GM19452 (cell line): ENCODE measurements around the gene MRPL50.

Experiments used
- ATAC-seq: cut with Tn5 transposase; IDR thresholded peaks from one replicate; pipeline ENCODE4 v1.9.1; 2021; ENCODE audit not compliant: unreplicated experiment

Gene MRPL50

DNA sequence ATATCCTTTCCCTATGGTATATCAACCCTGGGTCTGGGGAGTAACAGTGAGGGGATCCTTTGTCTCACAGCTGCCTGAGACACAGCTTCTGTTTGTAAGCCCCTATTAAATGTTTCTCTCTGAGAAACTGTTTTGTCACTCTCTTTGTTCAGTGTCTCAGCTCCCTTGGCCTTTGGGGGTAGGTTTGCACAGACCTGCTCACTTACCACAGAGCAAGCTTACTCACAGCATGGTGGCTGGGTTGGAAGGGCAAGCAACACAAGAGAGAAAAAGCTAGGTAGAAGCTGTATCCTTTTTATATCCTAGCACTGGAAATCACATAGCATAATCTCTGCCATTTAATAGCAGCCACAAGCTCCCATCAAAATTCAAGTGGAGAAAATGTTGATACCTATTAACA lies 18.1 kb downstream of the MRPL50 start:
- ATAC-seq: no peak

DNA sequence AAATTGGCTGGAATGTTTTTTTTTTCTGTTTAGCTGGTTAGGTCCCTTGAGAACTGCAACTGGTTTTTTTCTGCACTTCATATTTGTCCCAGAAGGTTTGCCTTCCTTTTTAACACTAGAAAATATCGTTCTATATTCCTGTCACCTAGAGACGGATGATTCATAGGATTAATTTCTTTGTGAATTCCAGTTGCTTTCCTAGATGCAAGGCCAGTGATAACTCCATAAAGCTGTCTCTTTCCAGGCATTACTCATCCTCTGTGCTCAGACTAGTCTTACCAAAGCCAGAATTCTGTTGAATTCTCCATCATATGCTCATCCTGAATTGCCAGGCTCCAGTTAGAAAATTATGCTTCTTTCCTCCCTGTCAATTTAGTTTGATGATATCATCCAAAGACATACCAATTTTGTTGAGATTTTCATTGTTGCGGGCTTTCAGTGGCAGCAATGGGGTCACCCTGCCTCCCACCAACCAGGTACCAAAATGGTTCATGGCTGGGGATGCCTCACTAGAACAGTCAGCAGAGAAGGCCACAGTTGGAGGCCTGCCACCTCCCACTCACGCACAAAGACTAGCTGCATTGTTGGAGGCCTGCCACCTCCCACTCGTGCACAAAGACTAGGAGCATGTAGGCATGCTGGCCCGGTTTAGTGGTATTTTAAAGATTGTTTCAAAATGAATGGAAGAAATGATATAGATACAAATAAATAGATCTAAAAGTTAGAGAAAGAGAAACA lies 22.1 kb downstream of the MRPL50 start:
- no peak for ATAC-seq

- no peak for ATAC-seq
Observed at GRCh38 chr9:101375546-101375945, 22.9 kb downstream of the MRPL50 start.

DNA sequence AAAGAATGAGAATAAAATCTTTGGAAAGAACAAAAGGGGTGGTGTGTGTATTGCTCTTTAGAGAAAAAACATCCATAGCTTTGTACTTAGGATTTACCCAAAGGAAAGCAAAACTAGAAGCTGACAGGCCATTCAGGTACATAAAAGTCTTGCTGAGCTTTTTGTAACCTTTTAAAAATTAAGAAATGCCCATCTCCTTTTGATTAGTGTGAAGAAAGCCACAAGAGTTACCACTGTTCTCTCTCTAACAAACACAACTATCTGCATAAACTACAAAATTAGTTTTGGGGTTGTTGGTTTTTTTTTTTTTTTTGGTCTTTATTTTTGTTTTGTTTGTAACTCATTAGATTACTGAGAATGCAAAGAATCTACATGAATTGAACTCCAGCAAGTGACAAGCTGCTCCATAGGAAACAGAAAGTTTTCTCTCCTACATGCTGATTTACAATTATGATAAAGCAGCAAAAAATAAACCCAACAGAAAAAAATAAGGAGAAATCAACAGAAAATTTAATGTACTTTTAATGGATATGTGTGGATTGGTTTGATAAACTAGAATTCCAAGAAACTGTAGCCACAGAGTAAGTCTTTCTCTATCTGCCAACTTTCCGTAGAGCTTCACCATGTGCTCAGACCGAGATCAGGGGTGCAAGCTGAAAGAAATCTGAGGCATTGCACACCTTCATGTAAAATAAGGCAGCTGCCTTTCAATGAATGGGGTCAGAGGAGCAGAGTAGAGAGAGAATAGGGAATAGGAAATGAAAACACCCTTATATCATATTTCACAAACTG lies 25.9 kb downstream of the MRPL50 start:
- no peak for ATAC-seq

DNA sequence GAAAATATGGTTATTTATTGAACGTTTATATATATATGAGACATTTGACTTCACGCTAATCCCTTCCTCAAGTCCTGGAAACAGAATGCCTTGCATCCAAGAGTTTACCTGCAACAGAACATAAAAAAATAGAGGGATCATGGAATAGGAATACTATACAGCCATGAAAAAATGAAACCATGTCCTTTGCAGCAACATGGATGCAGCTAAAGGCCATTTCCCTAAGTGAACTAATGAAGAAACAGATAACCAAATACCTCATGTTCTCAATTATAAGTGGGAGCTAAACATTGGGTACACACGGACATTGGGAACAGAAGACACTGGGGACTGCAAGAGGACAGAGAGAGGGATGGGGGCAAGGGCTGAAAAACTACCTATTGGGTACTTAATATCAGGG lies 26.6 kb downstream of the MRPL50 start:
- ATAC-seq: no peak

GRCh38 chr9:101369884-101370531 lies 28.4 kb downstream of the MRPL50 start:
- ATAC-seq: no peak

DNA sequence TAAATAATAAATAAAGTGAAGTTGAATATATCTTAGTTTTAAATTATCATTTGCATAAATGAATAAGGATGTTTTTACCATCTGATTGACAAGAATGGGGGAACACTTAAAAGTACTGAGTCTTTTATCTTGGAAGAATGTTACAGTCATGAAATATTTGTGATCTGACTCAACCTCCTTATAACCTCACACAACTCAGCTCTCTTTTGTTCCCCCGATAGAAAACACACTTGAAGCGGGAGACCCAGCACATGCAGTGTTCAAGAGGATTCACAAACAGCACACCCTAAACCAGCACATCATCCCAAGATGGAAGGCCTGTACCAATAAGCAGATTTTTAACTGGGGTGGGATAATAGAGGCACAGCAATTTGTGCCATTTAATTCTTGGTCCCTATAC lies 29.1 kb downstream of the MRPL50 start:
- ATAC-seq: no peak

DNA sequence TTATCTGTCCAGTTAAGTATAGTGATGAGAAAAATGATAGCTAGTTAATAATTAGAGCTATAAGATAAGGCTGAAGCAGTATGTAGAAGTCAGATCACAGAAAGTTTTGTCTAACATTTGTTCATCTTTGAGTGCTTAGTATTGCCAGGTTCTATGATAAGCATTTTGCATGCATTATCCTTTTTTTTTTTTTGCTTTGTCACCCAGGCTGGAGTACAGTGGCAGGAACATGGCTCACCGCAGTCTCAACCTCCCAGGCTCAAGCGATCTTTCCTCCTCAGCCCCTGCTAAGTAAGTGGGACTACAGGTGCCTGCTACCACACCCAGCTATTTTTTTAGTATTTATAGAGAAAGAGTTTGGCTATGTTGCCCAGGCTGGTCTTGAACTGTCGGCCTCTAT lies 31.1 kb downstream of the MRPL50 start:
- ATAC-seq: no peak

DNA sequence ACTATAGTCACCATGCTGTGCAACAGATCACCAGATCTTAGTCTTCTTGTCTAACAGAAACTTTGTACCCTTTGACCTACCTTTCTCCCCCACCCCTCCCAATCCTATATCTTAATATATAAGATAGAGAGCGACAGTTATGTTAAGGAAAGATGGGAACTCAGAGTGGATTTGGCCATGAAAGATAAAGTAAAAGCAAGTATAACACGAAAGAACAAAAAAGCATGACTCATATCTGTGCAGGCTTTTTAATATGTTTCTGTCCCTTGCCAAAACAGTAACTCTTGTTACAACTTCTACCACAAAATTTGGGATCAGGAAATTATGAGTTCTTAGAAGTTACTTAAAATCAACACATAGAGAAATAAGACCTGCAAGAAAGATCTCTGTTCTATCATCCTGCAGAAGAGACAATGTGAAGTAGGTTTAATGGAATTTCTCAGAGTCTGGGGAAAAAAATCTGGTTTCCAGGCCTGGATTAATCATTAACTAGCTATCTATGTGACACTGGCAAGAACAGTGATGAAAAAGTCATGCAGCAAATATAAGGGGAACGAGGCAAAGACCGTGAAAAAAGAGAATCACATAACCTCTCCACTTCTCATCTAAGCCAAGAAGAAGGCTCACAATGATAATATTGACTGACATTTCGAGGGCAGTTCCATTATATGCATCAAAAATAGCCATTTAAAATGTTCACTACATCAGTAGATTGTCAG lies 32.2 kb downstream of the MRPL50 start:
- ATAC-seq: no peak

DNA sequence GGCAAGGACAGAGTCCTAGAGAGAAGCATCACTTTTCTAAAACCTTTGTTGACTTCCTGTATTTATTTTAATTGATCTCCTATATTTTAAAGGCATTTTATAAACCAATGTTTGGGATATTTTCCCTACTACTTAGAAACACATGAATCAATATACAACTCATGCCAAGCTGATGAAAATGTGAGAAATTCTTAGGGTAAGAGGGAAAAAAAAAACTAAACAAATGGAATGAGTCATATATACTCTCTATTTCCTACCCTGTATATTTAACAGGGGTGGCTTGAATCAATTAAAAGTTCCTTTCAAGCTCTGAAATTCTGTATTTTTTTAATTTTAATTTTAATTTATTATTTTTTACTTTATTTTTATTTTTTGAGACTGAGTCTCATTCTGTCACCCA lies 33.2 kb downstream of the MRPL50 start:
- no peak for ATAC-seq

GRCh38 chr9:101362450-101362849 lies 36.0 kb downstream of the MRPL50 start:
- no peak for ATAC-seq

DNA sequence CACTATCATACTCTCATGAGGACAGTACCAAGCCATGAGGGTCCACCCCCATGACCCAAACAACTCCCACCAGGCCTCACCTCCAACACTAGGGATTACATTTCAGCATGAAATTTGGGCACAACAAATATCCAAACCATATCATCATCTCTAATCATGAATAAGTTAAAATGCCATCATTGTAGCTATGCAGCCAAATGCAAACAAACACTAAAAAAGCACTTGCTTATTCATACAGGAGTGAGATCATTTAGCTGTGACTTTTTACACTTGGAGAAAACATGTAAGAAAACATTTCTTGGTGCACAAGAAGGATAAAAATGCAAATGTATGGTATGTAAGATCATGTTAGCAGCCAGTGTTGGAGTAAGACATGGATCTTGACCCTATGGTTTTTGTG lies 37.8 kb downstream of the MRPL50 start:
- no peak for ATAC-seq

DNA sequence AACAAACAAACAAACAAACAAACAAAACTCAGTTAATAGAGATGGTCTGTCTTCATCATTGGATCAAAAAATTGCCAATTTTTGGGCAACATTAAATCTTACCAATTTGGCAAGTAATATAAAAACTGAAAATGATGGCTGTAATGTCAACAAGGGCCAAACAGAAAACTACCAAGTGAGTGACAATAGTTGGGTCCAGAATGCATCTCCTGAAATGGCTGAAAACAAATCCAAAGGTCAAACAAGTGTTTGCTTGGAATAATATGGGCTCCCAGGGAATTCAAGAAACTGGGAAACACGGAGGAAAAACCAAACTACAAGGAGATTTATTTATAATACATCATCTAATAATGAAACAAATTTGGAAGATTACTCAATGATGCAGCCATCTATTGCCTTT lies 38.7 kb downstream of the MRPL50 start:
- ATAC-seq: no peak

- no peak for ATAC-seq
Observed at GRCh38 chr9:101356619-101357018, 41.8 kb downstream of the MRPL50 start.

DNA sequence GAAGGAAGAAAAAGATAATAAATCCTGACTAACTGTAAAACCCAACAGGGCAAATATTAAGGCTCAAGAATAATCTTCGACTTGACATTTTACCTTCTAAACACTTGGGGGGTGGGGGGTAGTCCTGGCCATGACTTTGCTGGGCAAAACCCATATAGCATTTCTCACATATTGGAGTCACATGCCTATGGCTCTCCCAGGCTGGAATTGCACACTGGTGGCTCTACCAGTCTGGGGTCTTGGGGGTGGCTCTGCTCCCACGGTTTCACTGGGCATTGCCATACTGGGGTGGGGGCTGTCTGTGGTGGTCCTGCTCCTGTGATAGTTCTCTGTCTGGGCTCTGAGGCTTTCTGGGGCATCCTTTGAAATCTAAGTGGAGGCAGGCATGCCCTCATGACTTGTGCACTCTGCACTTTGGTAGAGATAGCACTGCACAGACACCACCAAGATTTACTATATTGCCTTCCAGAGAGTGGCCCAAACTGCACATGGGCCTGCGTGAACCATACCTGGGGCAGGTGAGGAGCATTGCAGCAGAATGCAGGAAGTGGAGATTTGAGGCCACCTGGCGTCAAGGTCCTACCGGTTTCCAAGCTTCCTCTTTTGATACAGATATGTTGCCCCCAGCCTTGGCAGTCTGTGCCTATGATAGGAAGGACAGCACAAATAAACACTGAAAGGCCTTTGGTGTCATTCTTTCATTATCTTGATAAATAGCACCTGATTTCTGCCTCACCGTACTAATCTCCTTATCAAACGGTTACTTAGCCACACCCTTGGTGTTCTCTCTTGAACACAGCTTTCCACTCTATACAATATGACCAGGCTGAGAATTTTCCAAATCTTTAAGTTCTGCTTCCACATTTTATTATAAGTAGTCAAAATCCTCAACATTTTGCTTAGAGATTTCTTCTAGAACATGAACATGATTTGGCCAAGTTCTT lies 43.4 kb downstream of the MRPL50 start:
- ATAC-seq: no peak

DNA sequence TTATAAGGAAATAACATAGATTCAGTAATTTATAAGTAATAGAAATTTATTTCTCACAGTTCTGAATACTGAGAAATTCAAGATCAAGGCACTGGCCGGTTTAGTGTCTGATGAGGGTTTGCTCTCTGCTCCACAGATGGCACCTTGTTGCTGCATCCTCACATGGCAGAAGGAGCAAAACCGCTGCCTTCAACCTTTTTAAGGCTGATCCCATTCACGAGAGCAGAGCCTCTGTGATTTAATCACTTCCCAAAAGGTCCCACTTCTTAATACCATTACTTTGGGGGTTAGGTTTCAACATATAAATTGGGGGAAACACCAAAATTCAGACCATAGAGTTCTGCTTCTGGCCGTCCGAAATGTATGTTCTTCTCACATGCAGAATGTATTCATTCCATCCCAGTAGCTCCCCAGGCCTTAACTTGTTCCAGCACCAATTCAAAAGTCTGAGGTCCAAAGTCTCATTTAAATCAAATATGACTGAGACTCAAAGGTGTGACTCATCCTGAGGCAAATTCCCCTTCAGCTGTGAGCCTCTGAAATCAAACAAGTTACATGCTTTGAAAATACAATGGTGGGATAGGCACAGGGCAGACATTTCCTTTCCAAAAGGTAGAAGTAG lies 44.2 kb downstream of the MRPL50 start:
- ATAC-seq: no peak

DNA sequence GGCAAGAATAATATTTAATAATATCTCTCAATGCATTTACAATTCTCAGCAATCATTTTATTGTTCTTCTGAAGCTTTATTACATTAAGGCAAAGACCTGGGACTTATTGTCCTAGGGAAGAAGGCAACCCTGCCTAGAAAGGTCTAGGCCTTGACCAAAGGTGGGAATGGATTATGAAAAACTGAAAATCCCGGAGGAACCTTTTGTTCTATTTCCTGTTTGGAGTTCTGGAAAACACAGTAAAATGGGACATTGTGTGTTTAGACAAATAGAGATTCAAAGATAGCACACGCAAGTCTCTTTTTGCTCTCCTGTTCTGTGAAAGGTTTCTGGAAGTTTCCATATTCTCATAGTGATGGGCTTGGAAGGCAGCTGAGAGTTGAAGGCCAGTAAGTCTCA lies 44.7 kb downstream of the MRPL50 start:
- ATAC-seq: no peak

GRCh38 chr9:101352892-101353463 lies 45.4 kb downstream of the MRPL50 start:
- ATAC-seq: no peak

DNA sequence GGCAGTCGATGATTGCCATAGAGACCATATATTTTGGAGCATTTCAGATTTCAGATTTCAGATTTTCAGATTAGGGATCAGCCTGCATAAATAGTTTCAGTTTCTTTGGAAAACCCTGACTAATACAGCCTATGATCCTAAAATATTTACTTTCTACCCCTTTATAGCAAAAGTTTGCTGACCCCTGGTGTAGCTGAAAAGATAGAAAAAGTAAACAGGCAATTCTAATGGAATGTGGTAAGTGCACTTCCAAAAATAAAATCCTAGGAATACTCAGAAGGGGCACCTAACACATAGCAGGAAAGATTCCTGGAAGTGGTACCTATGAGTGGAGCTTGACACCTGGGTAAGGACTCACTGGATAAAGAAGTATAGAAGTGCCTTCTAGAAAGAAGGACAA lies 48.1 kb downstream of the MRPL50 start:
- no peak for ATAC-seq

GRCh38 chr9:101342595-101342994 lies 55.8 kb downstream of the MRPL50 start:
- ATAC-seq: no peak
